PC-3 (cell line): Measurements from ENCODE around the gene TCEA3. TPM values are rescaled to one million over a fixed set of nuclear protein-coding genes. Genes with fewer than 3 reads are reported as not detected.
A peak's percentile ranks its signal among the peaks of the same experiment; 100 is the strongest.

Experiments
- ATAC-seq: fragments of 200-7000 bp; cut with Tn5 transposase; 2 replicates; pipeline ENCODE4 v1.9.1; 2020; ENCODE audit warnings: mild to moderate bottlenecking, moderate library complexity
- BruUV-seq: library from RNA; stranded (reverse); fragments of 400-500 nt; replicated peaks from 2 replicates; lab custom pipeline; 2021; lab: Mats Ljungman, UMichigan
- CTCF ChIA-PET: fragments of 300-600 bp; sonication (Branson Sonifier 250); formaldehyde crosslinking; loops from one replicate; lab custom pipeline; 2022; ENCODE audit warnings: antibody characterized with exemption; lab: Charles Lee
- POLR2A ChIA-PET: fragments of 300-600 bp; sonication (Branson Sonifier 250); formaldehyde crosslinking; loops from one replicate; lab custom pipeline; 2022; ENCODE audit warnings: antibody characterized with exemption; ENCODE audit not compliant: unreplicated experiment; lab: Charles Lee
- DNase-seq: peaks from one replicate; pipeline ENCODE4 v3.0.0-alpha.2; 2015
- H2AFZ ChIP-seq: fragments of 300-600 bp; sonication (generic); 2 replicates; pipeline ENCODE4 v1.6.0; 2016; ENCODE audit warnings: antibody characterized with exemption, low read length
- H3F3A ChIP-seq: fragments of 300-600 bp; sonication (generic); one replicate; pipeline ENCODE4 v1.6.0; 2017; ENCODE audit warnings: antibody characterized with exemption, low read length, control low read depth, mild to moderate bottlenecking; ENCODE audit not compliant: unreplicated experiment
- H3K27ac ChIP-seq: fragments of 300-600 bp; sonication (generic); 2 replicates; pipeline ENCODE4 v1.5.1; 2016; ENCODE audit warnings: mild to moderate bottlenecking, low read length
- H3K27me3 ChIP-seq: fragments of 300-600 bp; sonication (generic); 2 replicates; pipeline ENCODE4 v1.6.1; 2016; ENCODE audit warnings: low read length, mixed read lengths
- H3K36me3 ChIP-seq: fragments of 300-600 bp; sonication (generic); 2 replicates; pipeline ENCODE4 v1.6.1; 2016; ENCODE audit warnings: low read depth, mixed run types, low read length, mixed read lengths
- H3K4me1 ChIP-seq: fragments of 300-600 bp; sonication (generic); 2 replicates; pipeline ENCODE4 v1.5.1; 2016; ENCODE audit warnings: low read length; ENCODE audit not compliant: insufficient read depth
- H3K4me2 ChIP-seq: fragments of 300-600 bp; sonication (generic); 2 replicates; pipeline ENCODE4 v1.6.0; 2016; ENCODE audit warnings: low read length
- H3K4me3 ChIP-seq: fragments of 300-600 bp; sonication (generic); 2 replicates; pipeline ENCODE4 v1.5.1; 2016; ENCODE audit warnings: mild to moderate bottlenecking, low read length, mixed read lengths
- H3K79me2 ChIP-seq: fragments of 300-600 bp; sonication (generic); 2 replicates; pipeline ENCODE4 v1.6.1; 2017; ENCODE audit warnings: low read length, mixed read lengths
- H3K9ac ChIP-seq: fragments of 300-600 bp; sonication (generic); 2 replicates; pipeline ENCODE4 v1.6.0; 2016; ENCODE audit warnings: mild to moderate bottlenecking, low read length
- H3K9me2 ChIP-seq: fragments of 300-600 bp; sonication (generic); replicated peaks from 2 replicates; pipeline ENCODE4 v1.6.1; 2016; ENCODE audit warnings: mixed run types, low read length, mixed read lengths
- H3K9me3 ChIP-seq: fragments of 300-600 bp; sonication (generic); 2 replicates; pipeline ENCODE4 v1.6.1; 2016; ENCODE audit warnings: low read length, mixed read lengths
- H4K20me1 ChIP-seq: fragments of 300-600 bp; sonication (generic); 2 replicates; pipeline ENCODE4 v1.6.1; 2016; ENCODE audit warnings: low read length, mixed read lengths
- CTCF ChIP-seq: fragments of 300-600 bp; sonication (generic); conservative IDR thresholded peaks from 2 replicates; pipeline ENCODE4 v1.5.1; 2017; ENCODE audit warnings: antibody characterized with exemption, low read depth, mild to moderate bottlenecking, low read length
- EZH2 ChIP-seq: fragments of 300-600 bp; sonication (generic); IDR thresholded peaks from one replicate; pipeline ENCODE4 v1.6.1; 2017; ENCODE audit warnings: antibody characterized with exemption, mild to moderate bottlenecking, low read length; ENCODE audit not compliant: unreplicated experiment
- EZH2phosphoT487 ChIP-seq: fragments of 300-600 bp; sonication (generic); IDR thresholded peaks from 2 replicates; pipeline ENCODE4 v1.6.1; 2018; ENCODE audit warnings: mild to moderate bottlenecking, antibody characterized with exemption, low read length, borderline replicate concordance
- intact Hi-C: fragments of 100-400 bp; cut with micrococcal nuclease; formaldehyde crosslinking; loops from 2 replicates; pipeline ENCODE4 v1.9.0; 2023
- total RNA-seq: library from RNA; depleted of rRNA; stranded (reverse); fragments of >200 nt; gene quantifications from 2 replicates; pipeline ENCODE4 v1.2.3, GENCODE V29; 2014

The TCEA3 gene
- total RNA-seq, 1 experiment from 2014 or later, result 23.6 TPM

DNA sequence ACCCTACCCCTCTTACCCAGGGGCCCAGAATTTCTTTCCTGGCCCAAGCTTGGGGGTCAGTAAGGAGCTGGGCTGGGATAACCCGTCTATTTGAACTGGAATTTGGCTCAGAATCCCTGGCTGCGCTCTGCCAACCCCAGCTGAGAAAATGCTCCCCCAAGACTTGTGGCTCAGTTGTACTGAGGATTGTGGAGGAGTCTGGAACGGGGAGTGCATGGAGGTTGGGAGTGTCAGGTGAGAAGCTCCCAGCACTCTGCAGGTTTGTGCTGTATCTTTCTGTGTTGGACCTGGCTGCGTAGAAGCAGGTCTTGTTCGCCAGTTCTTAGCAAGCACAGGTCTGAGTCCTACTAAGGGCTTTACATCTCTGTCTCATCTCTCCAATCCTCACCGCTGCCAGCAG lies 1.6 kb downstream of the TCEA3 start:
- Histone ChIP-seq H3K4me2 (peak overlapping the region; percentile 98), H4K20me1 (no peaks in the 10 kb centered on the region), H3K4me3 (peak overlapping the region; percentile 81; the same call in 1 of the 2 replicates), H3K27ac (peak overlapping the region; percentile 59; the same call in 1 of the 2 replicates), H3K9me3 (no peaks in the 10 kb centered on the region), H3K4me1 (peaks cover 23% of the 10 kb centered on the region), H3K36me3 (no peaks in the 10 kb centered on the region), H3K27me3 (no peaks in the 10 kb centered on the region), H3K79me2 (peaks cover 15% of the 10 kb centered on the region; the same call in 1 of the 2 replicates), H2AFZ (no peak overlapping the region), H3K9me2 (no peaks in the 10 kb centered on the region), H3K9ac (0 out of 2 replicates have a peak overlapping the region, but pooled peaks have one; percentile 9), H3F3A (no peaks in the 10 kb centered on the region)
- intact Hi-C loops, result loop anchor here (2.0 to 5.0 kb wide), 2 partner anchors 62 to 114 kb away; partner anchors contain the start of gene ASAP3
- ChIA-PET CTCF (interaction anchor here (1.2 to 1.6 kb wide), 3 partner anchors 19 to 214 kb away, joined by 3 to 8 read pairs (median 3); no protein-coding TSS in a partner anchor), POLR2A (no interaction called here)
- BruUV-seq, result no TSS peak
- TF ChIP-seq EZH2 (no peak), CTCF (no peak), EZH2phosphoT487 (no peak)
- ATAC-seq (no peak), DNase-seq (no peak)

GRCh38 chr1:23422241-23422877 lies 2.2 kb downstream of the TCEA3 start:
- intact Hi-C loops, result loop anchor here (2.0 to 5.0 kb wide), 2 partner anchors 62 to 115 kb away; partner anchors contain the start of gene ASAP3
- TF ChIP-seq EZH2 (no peak), EZH2phosphoT487 (no peak), CTCF (no peak)
- Histone ChIP-seq H3K4me1 (peaks cover 23% of the 10 kb centered on the region), H3F3A (no peaks in the 10 kb centered on the region), H2AFZ (peak overlapping the region; percentile 69), H3K4me3 (peak overlapping the region; percentile 19; the same call in 1 of the 2 replicates), H3K9me3 (no peaks in the 10 kb centered on the region), H3K36me3 (no peaks in the 10 kb centered on the region), H3K9ac (peak overlapping the region; percentile 9; the same call in 1 of the 2 replicates), H3K4me2 (peak overlapping the region; percentile 98), H3K79me2 (peaks cover 15% of the 10 kb centered on the region; the same call in 1 of the 2 replicates), H3K9me2 (no peaks in the 10 kb centered on the region), H4K20me1 (no peaks in the 10 kb centered on the region), H3K27me3 (no peaks in the 10 kb centered on the region), H3K27ac (peak overlapping the region; percentile 59)
- ChIA-PET CTCF (interaction anchor here (1.2 to 1.6 kb wide), 3 partner anchors 19 to 215 kb away, joined by 3 to 8 read pairs (median 3); no protein-coding TSS in a partner anchor), POLR2A (interaction anchor here (0.5 kb wide), 1 partner anchor 20 kb away, joined by 3 read pairs; no protein-coding TSS in a partner anchor)
- BruUV-seq, result no TSS peak
- ATAC-seq, result peak; percentile 65
- DNase-seq, result peak; percentile 68
